Ovary (tissue), 9 donors: Measurements from ENCODE around the gene MITF. TPM values are rescaled to one million over a fixed set of nuclear protein-coding genes. Genes with fewer than 3 reads are reported as not detected.

Source experiments
- DNase-seq, 5 donors: peaks; one replicate each; pipeline ENCODE4 v3.0.0-alpha.2; 2019 to 2020
- H3K27ac ChIP-seq, 2 donors: fragments of 200-600 bp; one replicate each; pipeline versions ENCODE4 v1.5.1 to v1.8.0; 2019 to 2022
- H3K27me3 ChIP-seq: fragments of 200-600 bp; one replicate; pipeline ENCODE4 v1.8.0; 2022
- H3K36me3 ChIP-seq: fragments of 200-600 bp; sonication (generic); one replicate; pipeline ENCODE4 v1.5.1; 2019
- H3K4me1 ChIP-seq: one replicate; pipeline ENCODE4 v1.8.1; 2013; ENCODE audit warnings: mild to moderate bottlenecking, moderate library complexity; ENCODE audit not compliant: insufficient read depth
- H3K4me3 ChIP-seq: fragments of 200-600 bp; sonication (generic); one replicate; pipeline ENCODE4 v1.5.1; 2017
- H3K9me3 ChIP-seq, 2 donors: fragments of 200-600 bp in 1 of 2; sonication (generic) in 1 of 2; one replicate each; pipeline versions ENCODE4 v1.5.1 to v1.8.1; 2013 to 2019; ENCODE audit warnings: mild to moderate bottlenecking in 1 of 2, moderate library complexity in 1 of 2
- EP300 ChIP-seq: sonication (generic); formaldehyde crosslinking; IDR thresholded peaks from one replicate; pipeline ENCODE4 v1.6.1; 2017; ENCODE audit warnings: antibody characterized with exemption
- POLR2A ChIP-seq: fragments of 450-650 bp; IDR thresholded peaks from one replicate; pipeline ENCODE4 v1.6.1; 2017; ENCODE audit warnings: antibody characterized with exemption, mild to moderate bottlenecking, moderate library complexity
- WGBS, 3 donors: extraction: QIAGEN DNeasy Blood & Tissue Kit in 1 of 3; methylation state at CpG; one replicate each; pipeline versions ENCODE4 v1.1.5 to v1.1.7; 2013 to 2017; 5-methylcytosine and 5-hydroxymethylcytosine counted together
- intact Hi-C, 4 donors: fragments of 100-400 bp; cut with DNase I; formaldehyde crosslinking; loops; one replicate each; pipeline versions ENCODE4 v1.11.0 to v1.15.1; 2022 to 2023
- polyA plus RNA-seq, 2 donors: library from polyadenylated mRNA; stranded (reverse); fragments of 200-250 nt in 1 of 2; fragments of 350-450 nt in 1 of 2; fragmentation: Illumina TruSeq in 1 of 2; extraction: RNeasy Lipid Tissue Mini Kit (QIAGEN cat#74804) in 1 of 2; gene quantifications; one replicate each; pipeline ENCODE4 v1.2.3, GENCODE V29; 2013 to 2014
- total RNA-seq, 7 donors: library from RNA; depleted of rRNA in 2 of 7; stranded (reverse); fragments of >200 nt in 2 of 7; fragmentation: NEBNext Ultra II Directional in 3 of 7; extraction: Animal tissue kit (Norgen Biotek cat#: 25700) in 3 of 7; gene quantifications; one replicate each; pipeline versions ENCODE4 v1.1.0 to v1.2.4, GENCODE V29; 2016 to 2023
- TF ChIP-seq, protein P1 (sequence below), 3 donors: fragments of 450-650 bp in 2 of 3; fragments of 200-600 bp in 1 of 3; IDR thresholded peaks; one replicate each; pipeline versions ENCODE4 v1.5.1 to v1.8.0; 2016 to 2022; ENCODE audit warnings: antibody characterized with exemption in 3 of 3, mild to moderate bottlenecking in 1 of 3
- donor health status: DM: no; HTN: no; CAD: no; lungs with moderate emphysema.
- donor health status: DM: no; HTN: no; CAD: no.
- donor health status: Bipolar disorder and iron deficiency.
- donor health status: DM: yes; HTN: yes; CAD: no.
- donor health status: DM: no; HTN: no; CAD: no.
- donor health status: DM: yes; HTN: yes; CAD: no.

Gene MITF
- total and polyA plus RNA-seq, 9 donors = 13.6 to 38.0 (median 24.9) TPM

DNA sequence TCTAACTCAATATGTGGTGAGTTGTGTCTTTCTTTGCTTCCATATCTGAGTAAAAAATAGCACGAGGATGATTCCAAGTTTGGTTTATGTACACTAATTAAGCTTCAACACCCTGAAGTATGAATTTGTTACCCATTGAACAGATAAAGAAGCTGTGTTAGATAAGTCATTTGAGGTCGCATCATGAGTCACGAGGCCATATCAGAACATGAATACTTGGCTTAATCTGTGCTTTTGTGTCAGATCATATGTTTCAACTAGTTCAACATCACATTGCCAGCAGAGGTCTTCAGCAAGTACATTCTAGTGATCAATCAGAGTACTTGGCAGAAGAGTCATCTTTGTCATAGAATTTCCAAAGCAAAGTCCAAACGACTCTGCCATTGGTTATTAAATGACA is 26.3 kb upstream of the MITF start:
- H3K27ac ChIP-seq = no peak overlapping the region
- no peak overlapping the region for H3K4me3 ChIP-seq
- no peaks in the 10 kb centered on the region for H3K4me1 ChIP-seq
- H3K36me3 ChIP-seq = no peaks in the 10 kb centered on the region
- H3K9me3 ChIP-seq = no peaks in the 10 kb centered on the region
- WGBS, 3 donors = 67 to 71% (median 68%) methylated on average over 4 of the region's 4 CpGs
- no peak for TF ChIP-seq POLR2A
- no peak for TF ChIP-seq EP300
- TF ChIP-seq, protein P1, sequence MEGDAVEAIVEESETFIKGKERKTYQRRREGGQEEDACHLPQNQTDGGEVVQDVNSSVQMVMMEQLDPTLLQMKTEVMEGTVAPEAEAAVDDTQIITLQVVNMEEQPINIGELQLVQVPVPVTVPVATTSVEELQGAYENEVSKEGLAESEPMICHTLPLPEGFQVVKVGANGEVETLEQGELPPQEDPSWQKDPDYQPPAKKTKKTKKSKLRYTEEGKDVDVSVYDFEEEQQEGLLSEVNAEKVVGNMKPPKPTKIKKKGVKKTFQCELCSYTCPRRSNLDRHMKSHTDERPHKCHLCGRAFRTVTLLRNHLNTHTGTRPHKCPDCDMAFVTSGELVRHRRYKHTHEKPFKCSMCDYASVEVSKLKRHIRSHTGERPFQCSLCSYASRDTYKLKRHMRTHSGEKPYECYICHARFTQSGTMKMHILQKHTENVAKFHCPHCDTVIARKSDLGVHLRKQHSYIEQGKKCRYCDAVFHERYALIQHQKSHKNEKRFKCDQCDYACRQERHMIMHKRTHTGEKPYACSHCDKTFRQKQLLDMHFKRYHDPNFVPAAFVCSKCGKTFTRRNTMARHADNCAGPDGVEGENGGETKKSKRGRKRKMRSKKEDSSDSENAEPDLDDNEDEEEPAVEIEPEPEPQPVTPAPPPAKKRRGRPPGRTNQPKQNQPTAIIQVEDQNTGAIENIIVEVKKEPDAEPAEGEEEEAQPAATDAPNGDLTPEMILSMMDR (IDR thresholded peaks at IDR 0.05) = no peak
- no peak for DNase-seq
- no peaks in the 10 kb centered on the region for H3K27me3 ChIP-seq
- intact Hi-C loops = no loop called here

DNA sequence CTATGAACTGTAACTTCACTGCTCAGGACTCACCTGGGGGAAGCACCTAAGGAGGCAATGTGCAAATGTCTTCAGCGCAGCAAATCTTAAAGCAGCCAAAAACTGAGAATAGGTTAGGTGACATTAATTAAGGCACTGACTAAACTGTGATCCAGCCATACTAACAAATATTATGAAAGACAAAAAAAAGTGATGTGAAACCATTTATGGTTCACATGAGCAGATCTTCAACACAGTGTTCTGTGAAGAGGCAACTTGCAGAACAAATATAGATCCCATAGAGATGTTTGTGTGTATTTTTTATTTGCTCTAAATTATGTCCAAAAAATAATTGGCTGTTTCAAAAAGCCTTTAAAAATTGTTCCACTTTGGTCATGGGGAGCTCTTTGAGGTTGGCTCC is 24.1 kb upstream of the MITF start:
- TF ChIP-seq, protein P1 (IDR thresholded peaks at IDR 0.05) = no peak
- no peak for TF ChIP-seq POLR2A
- TF ChIP-seq EP300 = no peak
- intact Hi-C loops = no loop called here
- DNase-seq = no peak
- 97 to 100% (median 98%) methylated on average over 1 of the region's 1 CpG for WGBS, 3 donors
- Histone ChIP-seq H3K9me3 (no peaks in the 10 kb centered on the region), H3K27me3 (no peaks in the 10 kb centered on the region), H3K4me3 (no peak overlapping the region), H3K27ac (no peak overlapping the region), H3K4me1 (no peaks in the 10 kb centered on the region), H3K36me3 (no peaks in the 10 kb centered on the region)

DNA sequence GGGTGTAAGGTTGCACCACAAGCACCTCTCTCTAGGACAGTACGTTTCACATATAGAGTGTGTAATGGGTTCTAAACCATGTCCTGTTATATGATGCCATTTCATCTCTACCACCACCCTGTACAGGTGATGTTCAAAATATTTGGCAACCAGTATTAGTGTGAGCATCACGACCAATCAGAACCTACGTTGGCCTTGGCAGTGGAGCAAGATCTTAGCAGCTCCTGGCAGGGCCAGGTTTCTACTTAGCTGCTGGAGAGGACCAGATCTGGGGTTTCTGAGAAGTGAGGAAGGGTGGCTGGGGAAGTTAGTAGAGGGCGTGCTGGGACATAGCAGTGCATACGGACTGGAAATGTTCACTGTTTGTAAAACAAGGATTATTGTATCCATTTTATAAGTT is 23.1 kb upstream of the MITF start:
- WGBS, 3 donors = 74 to 87% (median 80%) methylated on average over 5 of the region's 5 CpGs
- intact Hi-C loops = no loop called here
- no peak for DNase-seq

DNA sequence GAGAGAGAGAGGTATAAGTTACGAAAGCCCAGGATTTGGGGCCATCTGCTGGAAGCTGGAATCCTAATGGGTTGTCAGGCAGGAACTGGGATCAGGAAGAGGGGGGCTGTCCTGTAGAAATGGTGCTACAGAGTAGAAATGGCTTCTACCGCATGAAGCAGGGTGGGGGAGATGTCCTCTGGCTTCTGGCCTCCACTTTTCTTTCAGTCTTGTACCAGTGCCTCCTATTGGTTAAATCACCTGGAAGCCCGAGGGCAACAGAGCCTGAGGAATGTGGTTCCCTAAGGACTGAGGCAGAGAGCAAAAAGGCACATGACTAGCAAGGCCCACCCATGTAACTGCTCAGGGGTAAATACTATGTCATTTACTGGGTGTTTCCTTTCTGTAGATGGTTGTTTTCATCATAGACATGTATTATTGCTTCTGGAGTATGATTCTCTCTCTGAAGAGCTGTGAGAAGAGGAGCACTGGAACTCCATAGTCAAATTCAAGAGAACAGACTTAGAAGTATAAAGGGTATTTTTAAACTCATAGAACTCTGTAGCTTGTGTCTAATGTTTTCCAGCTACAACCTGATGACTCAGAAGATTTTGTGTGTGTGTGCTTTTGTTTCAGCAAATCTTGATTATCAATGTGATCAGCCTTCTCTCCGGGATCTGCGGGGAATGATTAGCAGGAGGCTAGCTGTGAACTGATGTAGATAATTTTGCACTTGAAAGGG is 20.2 kb upstream of the MITF start:
- no peak for TF ChIP-seq POLR2A
- H3K4me3 ChIP-seq = no peak overlapping the region
- H3K9me3 ChIP-seq = no peaks in the 10 kb centered on the region
- 86 to 87% (median 86%) methylated on average over 5 of the region's 5 CpGs for WGBS, 3 donors
- H3K27ac ChIP-seq = no peak overlapping the region
- no peaks in the 10 kb centered on the region for H3K27me3 ChIP-seq
- intact Hi-C loops = no loop called here
- DNase-seq = no peak
- H3K4me1 ChIP-seq = no peaks in the 10 kb centered on the region
- no peaks in the 10 kb centered on the region for H3K36me3 ChIP-seq

More for the DNA sequence above, 23.1 kb upstream of the MITF start:
- Histone ChIP-seq H3K9me3 (no peaks in the 10 kb centered on the region), H3K27ac (no peak overlapping the region), H3K4me3 (no peak overlapping the region), H3K27me3 (no peaks in the 10 kb centered on the region), H3K36me3 (no peaks in the 10 kb centered on the region), H3K4me1 (no peaks in the 10 kb centered on the region)
- TF ChIP-seq, protein P1 (IDR thresholded peaks at IDR 0.05) = no peak
- TF ChIP-seq POLR2A (no peak), EP300 (no peak)

DNA sequence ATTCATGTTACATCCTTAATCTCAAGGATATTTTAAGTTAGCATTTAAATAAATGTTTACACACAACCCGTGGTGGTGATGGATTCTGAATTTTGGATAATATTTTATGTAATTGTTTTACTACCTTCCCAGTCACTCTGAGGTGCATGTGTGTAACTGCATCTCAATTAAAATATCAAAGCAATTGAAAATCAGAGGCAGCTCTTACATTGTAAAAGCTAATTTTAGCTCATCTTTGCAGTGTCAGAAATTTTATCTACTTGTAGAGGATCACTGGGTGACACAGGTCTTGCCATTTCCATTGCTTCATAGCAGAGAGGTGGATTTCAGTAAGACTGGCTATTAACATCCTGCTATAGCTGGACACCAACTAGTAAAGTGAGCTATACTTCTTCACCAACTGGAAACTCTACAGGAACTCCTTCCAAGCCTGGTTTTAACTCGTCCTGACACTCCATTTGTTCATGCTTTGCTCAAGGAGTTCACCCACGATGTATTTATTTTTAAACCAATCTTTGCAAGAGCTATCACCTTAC is 19.6 kb upstream of the MITF start:
- Histone ChIP-seq H3K27me3 (no peaks in the 10 kb centered on the region), H3K9me3 (no peaks in the 10 kb centered on the region), H3K36me3 (no peaks in the 10 kb centered on the region), H3K4me3 (no peak overlapping the region), H3K27ac (no peak overlapping the region), H3K4me1 (no peaks in the 10 kb centered on the region)
- no peak for TF ChIP-seq POLR2A
- TF ChIP-seq, protein P1 (IDR thresholded peaks at IDR 0.05) = no peak
- no peak for TF ChIP-seq EP300
- 57 to 67% (median 66%) methylated on average over 3 of the region's 3 CpGs for WGBS, 3 donors
- intact Hi-C loops = no loop called here
- no peak for DNase-seq
